ENCODE measurements around the gene PRDM2.

PRDM2 gene, protein sequence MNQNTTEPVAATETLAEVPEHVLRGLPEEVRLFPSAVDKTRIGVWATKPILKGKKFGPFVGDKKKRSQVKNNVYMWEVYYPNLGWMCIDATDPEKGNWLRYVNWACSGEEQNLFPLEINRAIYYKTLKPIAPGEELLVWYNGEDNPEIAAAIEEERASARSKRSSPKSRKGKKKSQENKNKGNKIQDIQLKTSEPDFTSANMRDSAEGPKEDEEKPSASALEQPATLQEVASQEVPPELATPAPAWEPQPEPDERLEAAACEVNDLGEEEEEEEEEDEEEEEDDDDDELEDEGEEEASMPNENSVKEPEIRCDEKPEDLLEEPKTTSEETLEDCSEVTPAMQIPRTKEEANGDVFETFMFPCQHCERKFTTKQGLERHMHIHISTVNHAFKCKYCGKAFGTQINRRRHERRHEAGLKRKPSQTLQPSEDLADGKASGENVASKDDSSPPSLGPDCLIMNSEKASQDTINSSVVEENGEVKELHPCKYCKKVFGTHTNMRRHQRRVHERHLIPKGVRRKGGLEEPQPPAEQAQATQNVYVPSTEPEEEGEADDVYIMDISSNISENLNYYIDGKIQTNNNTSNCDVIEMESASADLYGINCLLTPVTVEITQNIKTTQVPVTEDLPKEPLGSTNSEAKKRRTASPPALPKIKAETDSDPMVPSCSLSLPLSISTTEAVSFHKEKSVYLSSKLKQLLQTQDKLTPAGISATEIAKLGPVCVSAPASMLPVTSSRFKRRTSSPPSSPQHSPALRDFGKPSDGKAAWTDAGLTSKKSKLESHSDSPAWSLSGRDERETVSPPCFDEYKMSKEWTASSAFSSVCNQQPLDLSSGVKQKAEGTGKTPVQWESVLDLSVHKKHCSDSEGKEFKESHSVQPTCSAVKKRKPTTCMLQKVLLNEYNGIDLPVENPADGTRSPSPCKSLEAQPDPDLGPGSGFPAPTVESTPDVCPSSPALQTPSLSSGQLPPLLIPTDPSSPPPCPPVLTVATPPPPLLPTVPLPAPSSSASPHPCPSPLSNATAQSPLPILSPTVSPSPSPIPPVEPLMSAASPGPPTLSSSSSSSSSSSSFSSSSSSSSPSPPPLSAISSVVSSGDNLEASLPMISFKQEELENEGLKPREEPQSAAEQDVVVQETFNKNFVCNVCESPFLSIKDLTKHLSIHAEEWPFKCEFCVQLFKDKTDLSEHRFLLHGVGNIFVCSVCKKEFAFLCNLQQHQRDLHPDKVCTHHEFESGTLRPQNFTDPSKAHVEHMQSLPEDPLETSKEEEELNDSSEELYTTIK (N-terminal part only)

DNA sequence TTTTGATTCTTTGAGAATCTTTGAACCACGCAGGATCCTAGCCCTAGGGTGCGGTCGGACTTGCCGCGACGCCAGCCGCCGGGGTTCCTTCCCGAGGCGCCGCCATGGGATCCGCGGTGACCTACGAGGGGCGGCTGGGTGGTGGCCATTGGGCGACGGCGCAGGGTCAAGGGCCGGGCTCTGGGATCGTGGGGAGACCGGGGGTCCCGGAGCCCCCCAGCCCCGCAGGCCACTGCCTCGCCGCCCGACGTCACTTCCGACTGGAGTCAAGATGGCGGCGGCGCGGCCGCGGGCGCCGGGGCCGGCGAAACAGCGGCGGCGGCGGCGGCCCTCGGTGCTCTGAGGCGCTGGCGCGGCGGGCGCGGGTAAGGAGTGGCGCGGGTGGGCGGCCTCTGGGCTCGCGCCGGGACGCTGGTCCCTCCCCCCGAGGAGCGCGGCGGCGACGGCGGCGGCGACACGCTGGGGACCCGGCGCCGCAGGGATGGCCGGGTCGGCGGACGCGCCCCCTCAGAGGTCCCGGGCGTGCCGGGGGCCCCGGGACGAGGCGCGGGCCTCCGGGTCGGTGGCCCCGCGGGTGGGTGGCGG lies at the start of gene PRDM2:
PRDM2 (plus strand) TSS at position 253 of the 585 bp plus-strand sequence. CDS start 15,418 bp downstream, outside the sequence.
- no peak for DNase-seq (ENCODE audit: low read depth)
- TF ChIP-seq, protein P1, sequence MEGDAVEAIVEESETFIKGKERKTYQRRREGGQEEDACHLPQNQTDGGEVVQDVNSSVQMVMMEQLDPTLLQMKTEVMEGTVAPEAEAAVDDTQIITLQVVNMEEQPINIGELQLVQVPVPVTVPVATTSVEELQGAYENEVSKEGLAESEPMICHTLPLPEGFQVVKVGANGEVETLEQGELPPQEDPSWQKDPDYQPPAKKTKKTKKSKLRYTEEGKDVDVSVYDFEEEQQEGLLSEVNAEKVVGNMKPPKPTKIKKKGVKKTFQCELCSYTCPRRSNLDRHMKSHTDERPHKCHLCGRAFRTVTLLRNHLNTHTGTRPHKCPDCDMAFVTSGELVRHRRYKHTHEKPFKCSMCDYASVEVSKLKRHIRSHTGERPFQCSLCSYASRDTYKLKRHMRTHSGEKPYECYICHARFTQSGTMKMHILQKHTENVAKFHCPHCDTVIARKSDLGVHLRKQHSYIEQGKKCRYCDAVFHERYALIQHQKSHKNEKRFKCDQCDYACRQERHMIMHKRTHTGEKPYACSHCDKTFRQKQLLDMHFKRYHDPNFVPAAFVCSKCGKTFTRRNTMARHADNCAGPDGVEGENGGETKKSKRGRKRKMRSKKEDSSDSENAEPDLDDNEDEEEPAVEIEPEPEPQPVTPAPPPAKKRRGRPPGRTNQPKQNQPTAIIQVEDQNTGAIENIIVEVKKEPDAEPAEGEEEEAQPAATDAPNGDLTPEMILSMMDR (conservative IDR thresholded peaks at IDR 0.05; ENCODE audit: low read depth, low read length), result no peak
- peak within 1 kb of the TSS; percentile 61 for H3K4me3 ChIP-seq (ENCODE audit: low read length)

DNA sequence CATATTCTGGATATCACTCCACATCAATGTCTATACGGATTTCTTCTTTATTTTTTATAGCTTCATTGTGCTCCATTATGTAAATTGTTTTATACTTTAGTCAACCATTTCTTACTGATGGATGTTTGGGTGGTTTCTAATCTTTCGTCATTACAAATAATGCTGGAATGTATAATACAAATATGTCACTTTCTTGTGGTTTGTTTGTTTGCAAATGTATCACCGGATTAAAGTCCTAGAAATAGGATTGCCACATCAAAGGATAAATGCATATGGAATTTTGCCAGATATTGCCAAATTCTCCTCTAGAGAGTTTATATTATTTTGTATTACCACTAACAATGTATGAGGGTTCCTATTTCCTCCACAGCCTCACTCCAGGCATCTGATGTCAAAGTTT lies 48.7 kb upstream of the PRDM2 start:
- TF ChIP-seq, protein P1 (conservative IDR thresholded peaks at IDR 0.05; ENCODE audit: low read depth, low read length), result no peak
- DNase-seq (ENCODE audit: low read depth), result no peak
- H3K4me3 ChIP-seq (ENCODE audit: low read length), result no peak overlapping the region

DNA sequence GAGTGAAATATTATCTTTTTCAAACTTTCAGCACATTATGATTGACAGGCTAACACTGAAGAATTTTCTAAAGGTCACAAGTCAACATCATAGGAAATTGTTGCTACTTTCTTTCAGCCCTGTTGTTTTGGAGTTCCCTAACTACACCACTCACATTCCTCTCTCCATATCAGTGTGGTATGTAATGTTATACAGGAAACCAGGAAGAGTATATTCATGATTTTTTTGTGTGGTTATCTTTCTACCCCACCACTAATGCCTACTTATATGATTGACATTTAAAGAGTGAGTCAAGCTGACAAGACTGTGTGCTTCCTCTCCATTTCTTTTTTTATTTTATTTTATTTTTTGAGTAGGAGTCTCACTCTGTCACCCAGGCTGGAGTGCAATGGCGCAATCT lies 47.8 kb upstream of the PRDM2 start:
- DNase-seq (ENCODE audit: low read depth), result no peak
- TF ChIP-seq, protein P1 (conservative IDR thresholded peaks at IDR 0.05; ENCODE audit: low read depth, low read length), result no peak
- H3K4me3 ChIP-seq (ENCODE audit: low read length), result no peak overlapping the region

DNA sequence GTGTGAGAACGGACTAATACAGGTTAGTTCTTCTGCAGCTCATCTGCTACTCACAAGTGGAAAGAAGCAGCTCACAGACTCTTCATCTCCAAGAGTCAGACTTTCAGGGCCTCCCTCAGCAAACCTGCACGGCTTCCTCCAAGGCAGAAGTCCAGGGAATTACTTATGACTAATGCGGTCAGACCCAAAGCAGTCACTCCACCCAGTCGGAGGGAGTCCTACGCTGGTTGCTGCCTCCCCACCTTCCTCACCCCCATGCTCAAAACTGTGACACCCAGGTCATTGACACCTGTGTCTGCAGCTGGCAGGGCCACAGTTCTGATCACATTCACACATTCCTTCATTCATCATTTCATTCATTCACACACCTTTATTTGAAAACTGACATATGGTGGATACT lies 38.4 kb upstream of the PRDM2 start:
- no peak for DNase-seq (ENCODE audit: low read depth)
- no peak overlapping the region for H3K4me3 ChIP-seq (ENCODE audit: low read length)
- TF ChIP-seq, protein P1 (conservative IDR thresholded peaks at IDR 0.05; ENCODE audit: low read depth, low read length), result no peak

DNA sequence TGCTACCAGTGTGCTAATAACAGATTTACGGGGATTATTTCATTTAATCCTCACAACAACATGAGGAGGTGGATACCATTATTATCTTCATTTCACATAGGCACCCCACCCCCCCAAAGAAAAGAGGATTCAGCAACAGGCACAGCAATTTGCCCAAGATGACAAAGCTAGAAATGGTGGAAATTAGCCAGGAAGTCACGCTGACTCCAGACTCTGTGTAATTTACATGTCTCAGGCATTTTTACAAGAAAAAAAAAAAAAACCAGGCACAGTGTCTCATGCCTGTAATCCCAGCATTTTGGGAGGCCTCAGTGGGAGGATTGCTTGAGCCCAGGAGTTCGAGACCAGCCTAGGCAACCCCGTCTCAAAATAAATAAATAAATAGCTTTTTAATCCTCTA lies 37.5 kb upstream of the PRDM2 start:
- no peak overlapping the region for H3K4me3 ChIP-seq (ENCODE audit: low read length)
- TF ChIP-seq, protein P1 (conservative IDR thresholded peaks at IDR 0.05; ENCODE audit: low read depth, low read length), result no peak
- DNase-seq (ENCODE audit: low read depth), result peak; percentile 44

DNA sequence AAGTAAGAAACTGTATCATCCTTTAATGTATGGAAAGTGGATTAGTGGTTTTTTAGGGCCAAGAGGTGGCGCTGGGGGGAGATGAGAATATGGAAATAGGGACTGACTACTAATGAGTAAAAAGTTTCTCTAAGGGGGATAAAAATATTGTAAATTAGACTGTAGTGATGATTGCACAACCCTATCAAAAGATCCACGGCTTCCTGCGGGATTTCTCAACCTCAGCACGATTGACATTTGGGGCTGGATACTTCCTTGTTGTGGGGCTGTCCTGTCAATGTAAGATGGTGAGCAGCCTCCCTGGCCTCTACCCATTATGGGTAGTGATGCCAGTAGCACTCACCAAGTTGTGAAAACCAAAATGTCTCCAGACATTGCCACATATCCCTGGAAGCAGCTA lies 36.0 kb upstream of the PRDM2 start:
- H3K4me3 ChIP-seq (ENCODE audit: low read length), result no peak overlapping the region
- DNase-seq (ENCODE audit: low read depth), result no peak
- TF ChIP-seq, protein P1 (conservative IDR thresholded peaks at IDR 0.05; ENCODE audit: low read depth, low read length), result no peak

Measured in retinal pigment epithelial cell (primary cell).